HG03139 (cell line): ENCODE results near the gene SCYGR2.
"Not testable (repeated sequence)": the region's sequence is repeated elsewhere in the genome, so short reads cannot be mapped to it uniquely, and the experiment has no call there.

Experiments used
- ATAC-seq: cut with Tn5 transposase; IDR thresholded peaks from one replicate; pipeline ENCODE4 v1.9.1; 2021; ENCODE audit not compliant: unreplicated experiment

SCYGR2 gene

DNA sequence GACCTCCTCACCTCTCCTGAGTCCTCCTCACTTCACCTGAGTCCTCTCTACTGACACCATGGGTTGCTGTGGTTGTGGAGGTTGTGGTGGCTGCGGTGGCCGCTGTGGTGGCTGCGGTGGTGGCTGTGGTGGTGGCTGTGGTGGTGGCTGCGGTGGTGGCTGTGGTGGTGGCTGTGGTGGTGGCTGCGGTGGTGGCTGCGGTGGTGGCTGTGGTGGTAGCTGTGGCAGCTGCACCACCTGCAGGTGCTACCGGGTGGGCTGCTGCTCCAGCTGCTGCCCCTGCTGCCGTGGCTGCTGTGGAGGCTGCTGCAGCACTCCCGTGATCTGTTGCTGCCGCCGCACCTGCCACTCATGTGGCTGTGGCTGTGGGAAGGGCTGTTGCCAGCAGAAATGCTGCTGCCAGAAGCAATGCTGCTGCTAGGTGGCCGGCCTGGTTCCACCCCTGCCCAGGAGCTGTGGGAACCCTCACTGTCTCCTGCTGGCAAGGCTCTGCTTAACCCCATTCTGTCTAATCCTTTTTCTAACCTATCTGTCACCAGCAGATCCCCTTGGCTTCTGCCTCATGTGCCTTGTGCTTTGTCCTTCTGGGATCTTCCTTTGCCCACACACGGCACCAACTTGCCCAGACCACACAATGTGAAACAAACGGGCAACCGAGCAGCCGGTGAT is at the start of gene SCYGR2:
Gene SCYGR2 (plus strand): TSS at position 59 of the 669 bp plus-strand sequence. CDS start 0 bp downstream, at position 59.
- not testable (repeated sequence) for ATAC-seq

DNA sequence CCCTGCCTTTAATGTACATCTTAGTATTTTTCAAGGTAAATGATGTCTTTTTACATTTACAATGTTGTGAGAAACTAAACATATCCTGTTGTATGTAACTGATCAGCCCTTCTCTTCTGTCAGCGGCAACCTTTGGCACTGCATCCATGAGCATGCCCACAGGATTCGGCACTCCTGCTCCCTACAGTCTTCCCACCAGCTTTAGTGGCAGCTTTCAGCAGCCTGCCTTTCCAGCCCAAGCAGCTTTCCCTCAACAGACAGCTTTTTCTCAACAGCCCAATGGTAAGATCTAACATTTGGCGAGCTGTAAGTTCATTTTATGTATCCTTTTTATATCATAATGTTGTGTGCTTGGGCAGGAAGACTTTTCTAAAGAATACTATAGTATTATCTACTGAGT is 46.9 kb upstream of the SCYGR2 start:
- ATAC-seq, result no peak

- no peak for ATAC-seq
These were observed 36.1 kb upstream of the SCYGR2 start for GRCh38 chr2:227562581-227562980.

DNA sequence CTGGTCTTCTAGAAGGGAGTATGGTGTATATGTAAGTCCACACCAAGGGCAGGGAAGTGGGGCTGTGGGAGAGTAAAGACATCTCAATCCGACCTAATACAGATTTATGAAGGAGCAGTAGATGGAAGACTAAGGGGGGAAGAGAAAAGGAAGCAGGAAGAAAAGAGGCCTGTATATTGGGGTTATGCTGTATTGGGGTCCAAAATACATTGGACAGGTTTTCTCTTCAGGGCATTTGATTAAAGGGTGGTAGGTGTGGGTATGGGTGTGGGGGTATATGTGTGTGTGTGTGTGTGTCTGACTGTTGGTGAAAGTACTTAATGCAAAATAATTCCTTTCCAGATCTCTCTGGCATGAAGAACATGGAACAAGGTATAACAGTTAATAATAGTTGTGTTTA is 33.6 kb upstream of the SCYGR2 start:
- no peak for ATAC-seq

DNA sequence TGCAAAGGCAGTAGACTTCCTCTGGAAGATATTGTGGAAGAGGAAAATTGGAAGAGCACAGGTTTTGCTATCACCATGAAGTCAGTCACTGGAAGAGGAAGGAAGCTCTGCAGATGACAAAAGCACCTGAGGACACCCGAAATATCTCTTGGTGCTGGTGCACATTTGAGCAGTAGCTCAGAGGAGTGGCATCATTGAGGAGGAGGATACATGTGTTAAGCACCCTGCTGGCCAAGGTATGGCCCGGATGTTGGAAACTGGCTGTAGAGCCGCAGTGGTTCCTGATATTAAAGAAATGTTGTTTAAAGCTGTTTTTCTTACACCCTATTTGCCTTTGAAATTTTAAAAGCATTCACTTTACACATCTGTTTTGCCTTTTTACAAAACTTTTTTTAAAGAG is 32.7 kb upstream of the SCYGR2 start:
- ATAC-seq, result no peak

DNA sequence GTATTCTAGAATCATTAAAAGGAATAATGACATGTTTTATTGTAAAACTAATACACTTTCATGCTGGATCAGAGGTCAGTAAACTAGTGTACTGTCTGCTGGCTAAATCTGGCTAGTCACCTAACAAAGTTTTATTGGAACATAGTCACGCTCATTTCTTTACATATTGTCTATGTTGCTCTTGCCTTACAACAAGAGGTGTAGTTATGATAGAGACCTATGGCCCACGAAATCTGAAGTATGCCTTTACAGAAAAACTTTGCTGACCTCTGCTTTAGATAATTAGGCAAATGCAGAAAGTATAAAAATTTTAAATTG is 29.9 kb upstream of the SCYGR2 start:
- no peak for ATAC-seq

DNA sequence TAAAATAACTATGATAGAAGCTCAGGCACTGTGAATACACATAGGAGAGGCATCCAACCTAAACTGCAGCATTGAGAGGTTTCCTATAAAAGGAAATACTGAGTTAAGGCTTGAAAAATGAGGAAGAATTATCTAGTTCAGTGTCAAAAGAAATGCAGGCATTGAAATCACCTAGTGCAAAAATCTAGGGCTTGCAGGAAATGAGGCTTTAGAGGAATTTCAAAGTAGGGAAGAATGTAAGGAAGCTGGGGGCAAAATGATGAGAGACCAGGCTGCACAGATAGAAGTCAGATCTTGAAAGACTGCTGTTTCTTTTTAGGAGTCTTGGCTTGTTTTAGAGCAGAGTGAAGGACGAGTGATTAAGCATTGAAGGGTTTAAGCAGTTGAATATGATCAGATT is 28.1 kb upstream of the SCYGR2 start:
- ATAC-seq, result no peak

DNA sequence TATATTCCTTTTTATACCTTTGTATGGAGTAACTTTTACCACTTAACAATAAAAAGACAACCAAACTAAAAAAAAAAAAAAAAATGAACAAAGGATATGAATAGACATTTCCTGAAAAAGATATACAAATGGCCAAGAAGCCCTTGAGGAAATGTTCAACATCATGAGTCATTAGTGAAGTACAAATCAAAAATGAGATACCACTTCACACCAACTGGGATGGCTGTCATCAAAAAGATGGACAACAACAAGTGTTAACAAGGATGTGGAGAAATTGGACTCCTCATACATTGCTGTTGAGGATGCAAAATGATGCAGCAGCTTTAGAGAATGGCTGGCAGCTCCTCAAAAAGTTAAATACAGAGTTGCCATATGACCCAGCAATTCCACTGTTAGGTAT is 22.6 kb upstream of the SCYGR2 start:
- ATAC-seq, result no peak

GRCh38 chr2:227576812-227577211 is 21.9 kb upstream of the SCYGR2 start:
- no peak for ATAC-seq

- no peak for ATAC-seq
These were observed 21.1 kb upstream of the SCYGR2 start for GRCh38 chr2:227577555-227577954.

- no peak for ATAC-seq
These were observed 20.1 kb upstream of the SCYGR2 start for GRCh38 chr2:227578642-227579041.

- no peak for ATAC-seq
These were observed 18.9 kb upstream of the SCYGR2 start for GRCh38 chr2:227579791-227580190.

DNA sequence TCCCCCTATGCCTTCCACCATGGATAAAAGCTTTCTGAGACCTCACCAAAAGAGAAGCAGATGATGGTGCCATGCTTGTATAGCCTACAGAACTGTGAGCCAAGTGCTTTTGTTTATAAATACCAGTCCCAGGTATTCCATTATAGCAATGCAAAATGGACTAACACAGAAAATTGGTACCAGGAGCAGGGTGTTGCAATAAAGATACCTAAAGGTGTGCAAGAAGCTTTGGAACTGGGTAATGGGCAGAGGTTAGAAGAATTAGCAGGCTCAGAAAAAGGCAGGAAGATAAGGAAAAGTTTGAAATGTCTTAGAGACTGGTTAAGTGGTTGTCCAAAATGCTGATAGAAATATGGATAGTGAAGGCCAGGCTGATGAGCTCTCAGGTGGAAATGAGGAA is 16.3 kb upstream of the SCYGR2 start:
- ATAC-seq, result no peak

GRCh38 chr2:227592694-227593387 is 5.9 kb upstream of the SCYGR2 start:
- no peak for ATAC-seq

DNA sequence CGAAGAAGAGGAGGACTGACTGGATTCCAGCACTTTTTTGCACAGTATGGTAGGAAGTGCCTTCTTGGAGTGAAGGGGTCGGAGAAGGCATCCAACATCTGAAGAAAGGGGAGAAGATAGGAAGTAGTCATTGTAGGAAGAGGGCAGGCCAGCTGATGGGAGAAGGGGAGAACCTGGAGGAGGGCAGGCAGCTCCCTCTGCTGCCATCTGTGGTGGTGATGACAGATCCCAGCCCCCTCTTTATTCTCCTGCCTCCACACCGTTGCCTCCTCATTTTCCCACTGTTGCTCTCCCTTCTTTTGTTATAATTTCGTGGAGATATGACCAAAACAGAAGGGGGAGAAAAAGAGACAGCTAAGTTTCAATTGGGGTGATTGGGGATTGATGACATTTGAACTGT is 2.9 kb upstream of the SCYGR2 start:
- no peak for ATAC-seq

DNA sequence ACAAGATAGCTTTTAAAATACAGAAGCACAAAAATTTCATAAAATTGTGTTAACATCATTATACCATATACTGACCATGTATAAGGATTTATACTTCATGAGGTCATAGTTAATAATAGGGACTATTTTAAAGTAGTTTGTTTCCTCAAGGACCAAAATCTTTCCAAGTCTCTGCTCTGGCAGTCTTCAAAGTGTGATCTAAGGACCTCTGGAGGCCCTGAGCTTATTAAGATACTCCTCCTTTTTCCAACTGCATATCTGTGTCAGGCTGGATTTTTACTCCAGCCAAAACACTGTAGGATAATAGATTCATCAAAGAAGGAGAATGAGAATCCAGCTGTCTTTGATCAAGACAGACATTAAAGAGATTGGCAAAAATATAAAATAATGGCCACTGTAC is 1.7 kb upstream of the SCYGR2 start:
- ATAC-seq, result no peak

- ATAC-seq, result no peak
These were observed 695 bp upstream of the SCYGR2 start for GRCh38 chr2:227597998-227598397.

- ATAC-seq, result no peak
These were observed 3.7 kb downstream of the SCYGR2 start for GRCh38 chr2:227602358-227602757.

DNA sequence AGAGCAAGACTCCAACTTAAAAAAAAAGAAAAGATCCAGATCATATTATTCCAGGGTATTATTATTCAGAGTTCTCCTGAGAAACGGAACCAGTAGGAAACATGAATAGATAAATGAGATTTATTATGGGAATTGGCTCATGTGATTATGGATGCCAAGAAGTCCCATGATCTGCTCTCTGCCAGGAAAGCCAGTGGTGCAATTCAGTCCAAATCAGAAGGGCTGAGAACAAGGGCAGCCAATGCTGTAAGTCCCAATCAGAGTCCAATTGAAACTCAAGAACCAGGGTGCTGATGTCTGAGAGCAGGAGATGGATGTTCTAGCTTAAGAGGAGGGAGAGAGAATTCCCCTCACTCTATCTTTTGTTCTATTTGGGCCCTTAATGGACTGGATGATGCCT is 7.8 kb downstream of the SCYGR2 start:
- ATAC-seq, result no peak

- no peak for ATAC-seq
These were observed 9.2 kb downstream of the SCYGR2 start for GRCh38 chr2:227607941-227608340.

DNA sequence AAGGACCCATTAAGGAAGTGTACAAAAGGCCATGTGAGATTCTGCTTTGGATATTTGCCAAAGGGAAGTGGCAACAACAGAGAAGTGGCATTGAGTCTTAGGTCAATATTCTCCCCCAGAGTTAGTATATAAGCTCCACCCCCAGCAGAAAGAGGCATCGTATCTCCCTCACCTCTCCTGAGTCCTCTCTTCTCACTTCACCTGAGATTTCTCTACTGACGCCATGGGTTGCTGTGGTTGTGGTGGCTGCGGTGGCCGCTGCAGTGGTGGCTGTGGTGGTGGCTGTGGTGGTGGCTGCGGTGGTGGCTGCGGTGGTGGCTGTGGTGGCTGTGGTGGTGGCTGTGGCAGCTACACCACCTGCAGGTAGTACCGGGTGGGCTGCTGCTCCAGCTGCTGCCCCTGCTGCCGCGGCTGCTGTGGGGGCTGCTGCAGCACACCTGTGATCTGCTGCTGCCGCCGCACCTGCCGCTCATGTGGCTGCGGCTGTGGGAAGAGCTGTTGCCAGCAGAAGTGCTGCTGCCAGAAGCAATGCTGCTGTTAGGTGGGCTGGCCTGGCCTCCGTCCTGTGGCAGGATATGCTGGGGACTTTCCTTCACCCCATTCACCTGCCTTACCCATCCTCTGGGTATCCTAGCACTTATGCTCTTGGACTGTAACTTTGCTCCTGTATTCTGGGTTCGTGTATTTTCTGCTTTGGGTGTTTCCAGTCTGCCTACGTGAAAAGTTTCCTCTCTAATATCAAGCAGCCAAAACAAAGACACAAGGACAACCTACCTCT is 10.1 kb downstream of the SCYGR2 start:
- no peak for ATAC-seq

- no peak for ATAC-seq
These were observed 11.4 kb downstream of the SCYGR2 start for GRCh38 chr2:227610123-227610522.
